ENCODE data around the gene PDE4B. TPM values are rescaled to one million over a fixed set of nuclear protein-coding genes. Genes with fewer than 3 reads are reported as not detected.

The PDE4B gene
- total and polyA plus RNA-seq, 10 of the 15 experiments (the other 5 are each of a cell fraction or from before 2014, with no cell fraction given): 3.0 to 13.2 (median 5.7) TPM

DNA sequence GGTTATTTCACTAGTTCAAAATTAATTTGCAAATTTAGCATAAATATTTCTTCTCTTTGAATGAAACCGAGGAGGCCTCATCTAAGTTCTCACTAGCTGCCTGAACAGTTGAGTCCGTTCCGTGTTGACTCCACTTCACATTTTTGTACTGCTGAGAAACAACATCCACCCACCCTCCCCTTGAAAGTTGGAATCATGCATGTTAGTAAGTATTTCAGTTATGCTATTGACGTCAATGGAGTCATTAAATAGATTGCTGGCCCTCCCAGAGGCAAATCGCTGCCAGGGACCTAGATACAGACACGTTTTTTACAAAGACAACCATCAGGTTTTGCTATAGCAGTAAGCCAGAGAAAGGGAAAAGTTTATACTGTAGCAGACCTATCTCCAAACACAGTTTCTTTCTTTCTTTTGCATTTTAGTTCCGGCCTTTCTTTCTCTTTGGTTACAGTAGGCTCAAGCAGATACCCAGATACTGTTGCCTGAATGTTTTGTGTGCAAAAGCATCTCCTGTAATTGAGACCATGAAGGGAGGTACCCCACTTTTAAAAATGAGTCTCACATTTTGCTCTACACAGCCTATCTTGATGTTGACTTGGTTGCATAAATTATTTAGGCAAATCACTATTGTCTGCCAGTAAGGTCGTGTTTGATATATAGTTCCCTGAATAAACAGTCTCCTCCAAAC is 478.7 kb downstream of the PDE4B start (continued):
- TF ChIP-seq, protein P1, sequence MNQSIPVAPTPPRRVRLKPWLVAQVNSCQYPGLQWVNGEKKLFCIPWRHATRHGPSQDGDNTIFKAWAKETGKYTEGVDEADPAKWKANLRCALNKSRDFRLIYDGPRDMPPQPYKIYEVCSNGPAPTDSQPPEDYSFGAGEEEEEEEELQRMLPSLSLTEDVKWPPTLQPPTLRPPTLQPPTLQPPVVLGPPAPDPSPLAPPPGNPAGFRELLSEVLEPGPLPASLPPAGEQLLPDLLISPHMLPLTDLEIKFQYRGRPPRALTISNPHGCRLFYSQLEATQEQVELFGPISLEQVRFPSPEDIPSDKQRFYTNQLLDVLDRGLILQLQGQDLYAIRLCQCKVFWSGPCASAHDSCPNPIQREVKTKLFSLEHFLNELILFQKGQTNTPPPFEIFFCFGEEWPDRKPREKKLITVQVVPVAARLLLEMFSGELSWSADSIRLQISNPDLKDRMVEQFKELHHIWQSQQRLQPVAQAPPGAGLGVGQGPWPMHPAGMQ (IDR thresholded peaks at IDR 0.05; ENCODE audit: borderline replicate concordance): no peak
- TF ChIP-seq PML (IDR thresholded peaks at IDR 0.05; ENCODE audit: low read length) (peak; percentile 35; the same call in 1 of the 2 replicates), BCL11A (IDR thresholded peaks at IDR 0.05; ENCODE audit: low read depth, low read length) (peak; percentile 49; the same call in 1 of the 2 replicates), IKZF1 (conservative IDR thresholded peaks at IDR 0.05) (no peak), PAX5 (IDR thresholded peaks at IDR 0.05; ENCODE audit: borderline replicate concordance, low read depth, low read length) (no peak), NFIC (IDR thresholded peaks at IDR 0.05; ENCODE audit: low read depth, low read length) (0 out of 2 replicates have a peak, but pooled peaks have one; percentile 33), GABPA (IDR thresholded peaks at IDR 0.05; ENCODE audit: low read depth) (no peak), ZNF24 (IDR thresholded peaks at IDR 0.05) (no peak), SUPT20H (IDR thresholded peaks at IDR 0.05; ENCODE audit: borderline replicate concordance, control insufficient read depth, low read depth, low read length) (no peak), CHD4 (IDR thresholded peaks at IDR 0.05) (no peak), CBFB (IDR thresholded peaks at IDR 0.05; ENCODE audit: low read depth) (no peak)
- TF ChIP-seq, protein P2, sequence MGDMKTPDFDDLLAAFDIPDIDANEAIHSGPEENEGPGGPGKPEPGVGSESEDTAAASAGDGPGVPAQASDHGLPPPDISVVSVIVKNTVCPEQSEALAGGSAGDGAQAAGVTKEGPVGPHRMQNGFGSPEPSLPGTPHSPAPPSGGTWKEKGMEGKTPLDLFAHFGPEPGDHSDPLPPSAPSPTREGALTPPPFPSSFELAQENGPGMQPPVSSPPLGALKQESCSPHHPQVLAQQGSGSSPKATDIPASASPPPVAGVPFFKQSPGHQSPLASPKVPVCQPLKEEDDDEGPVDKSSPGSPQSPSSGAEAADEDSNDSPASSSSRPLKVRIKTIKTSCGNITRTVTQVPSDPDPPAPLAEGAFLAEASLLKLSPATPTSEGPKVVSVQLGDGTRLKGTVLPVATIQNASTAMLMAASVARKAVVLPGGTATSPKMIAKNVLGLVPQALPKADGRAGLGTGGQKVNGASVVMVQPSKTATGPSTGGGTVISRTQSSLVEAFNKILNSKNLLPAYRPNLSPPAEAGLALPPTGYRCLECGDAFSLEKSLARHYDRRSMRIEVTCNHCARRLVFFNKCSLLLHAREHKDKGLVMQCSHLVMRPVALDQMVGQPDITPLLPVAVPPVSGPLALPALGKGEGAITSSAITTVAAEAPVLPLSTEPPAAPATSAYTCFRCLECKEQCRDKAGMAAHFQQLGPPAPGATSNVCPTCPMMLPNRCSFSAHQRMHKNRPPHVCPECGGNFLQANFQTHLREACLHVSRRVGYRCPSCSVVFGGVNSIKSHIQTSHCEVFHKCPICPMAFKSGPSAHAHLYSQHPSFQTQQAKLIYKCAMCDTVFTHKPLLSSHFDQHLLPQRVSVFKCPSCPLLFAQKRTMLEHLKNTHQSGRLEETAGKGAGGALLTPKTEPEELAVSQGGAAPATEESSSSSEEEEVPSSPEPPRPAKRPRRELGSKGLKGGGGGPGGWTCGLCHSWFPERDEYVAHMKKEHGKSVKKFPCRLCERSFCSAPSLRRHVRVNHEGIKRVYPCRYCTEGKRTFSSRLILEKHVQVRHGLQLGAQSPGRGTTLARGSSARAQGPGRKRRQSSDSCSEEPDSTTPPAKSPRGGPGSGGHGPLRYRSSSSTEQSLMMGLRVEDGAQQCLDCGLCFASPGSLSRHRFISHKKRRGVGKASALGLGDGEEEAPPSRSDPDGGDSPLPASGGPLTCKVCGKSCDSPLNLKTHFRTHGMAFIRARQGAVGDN (IDR thresholded peaks at IDR 0.05): no peak
- TF ChIP-seq, protein P3, sequence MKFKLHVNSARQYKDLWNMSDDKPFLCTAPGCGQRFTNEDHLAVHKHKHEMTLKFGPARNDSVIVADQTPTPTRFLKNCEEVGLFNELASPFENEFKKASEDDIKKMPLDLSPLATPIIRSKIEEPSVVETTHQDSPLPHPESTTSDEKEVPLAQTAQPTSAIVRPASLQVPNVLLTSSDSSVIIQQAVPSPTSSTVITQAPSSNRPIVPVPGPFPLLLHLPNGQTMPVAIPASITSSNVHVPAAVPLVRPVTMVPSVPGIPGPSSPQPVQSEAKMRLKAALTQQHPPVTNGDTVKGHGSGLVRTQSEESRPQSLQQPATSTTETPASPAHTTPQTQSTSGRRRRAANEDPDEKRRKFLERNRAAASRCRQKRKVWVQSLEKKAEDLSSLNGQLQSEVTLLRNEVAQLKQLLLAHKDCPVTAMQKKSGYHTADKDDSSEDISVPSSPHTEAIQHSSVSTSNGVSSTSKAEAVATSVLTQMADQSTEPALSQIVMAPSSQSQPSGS (IDR thresholded peaks at IDR 0.05; ENCODE audit: low read length): peak; percentile 56; the same call in 1 of the 2 replicates
- TF ChIP-seq, protein P4, sequence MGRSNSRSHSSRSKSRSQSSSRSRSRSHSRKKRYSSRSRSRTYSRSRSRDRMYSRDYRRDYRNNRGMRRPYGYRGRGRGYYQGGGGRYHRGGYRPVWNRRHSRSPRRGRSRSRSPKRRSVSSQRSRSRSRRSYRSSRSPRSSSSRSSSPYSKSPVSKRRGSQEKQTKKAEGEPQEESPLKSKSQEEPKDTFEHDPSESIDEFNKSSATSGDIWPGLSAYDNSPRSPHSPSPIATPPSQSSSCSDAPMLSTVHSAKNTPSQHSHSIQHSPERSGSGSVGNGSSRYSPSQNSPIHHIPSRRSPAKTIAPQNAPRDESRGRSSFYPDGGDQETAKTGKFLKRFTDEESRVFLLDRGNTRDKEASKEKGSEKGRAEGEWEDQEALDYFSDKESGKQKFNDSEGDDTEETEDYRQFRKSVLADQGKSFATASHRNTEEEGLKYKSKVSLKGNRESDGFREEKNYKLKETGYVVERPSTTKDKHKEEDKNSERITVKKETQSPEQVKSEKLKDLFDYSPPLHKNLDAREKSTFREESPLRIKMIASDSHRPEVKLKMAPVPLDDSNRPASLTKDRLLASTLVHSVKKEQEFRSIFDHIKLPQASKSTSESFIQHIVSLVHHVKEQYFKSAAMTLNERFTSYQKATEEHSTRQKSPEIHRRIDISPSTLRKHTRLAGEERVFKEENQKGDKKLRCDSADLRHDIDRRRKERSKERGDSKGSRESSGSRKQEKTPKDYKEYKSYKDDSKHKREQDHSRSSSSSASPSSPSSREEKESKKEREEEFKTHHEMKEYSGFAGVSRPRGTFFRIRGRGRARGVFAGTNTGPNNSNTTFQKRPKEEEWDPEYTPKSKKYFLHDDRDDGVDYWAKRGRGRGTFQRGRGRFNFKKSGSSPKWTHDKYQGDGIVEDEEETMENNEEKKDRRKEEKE (IDR thresholded peaks at IDR 0.05): no peak
- TF ChIP-seq, protein P5, sequence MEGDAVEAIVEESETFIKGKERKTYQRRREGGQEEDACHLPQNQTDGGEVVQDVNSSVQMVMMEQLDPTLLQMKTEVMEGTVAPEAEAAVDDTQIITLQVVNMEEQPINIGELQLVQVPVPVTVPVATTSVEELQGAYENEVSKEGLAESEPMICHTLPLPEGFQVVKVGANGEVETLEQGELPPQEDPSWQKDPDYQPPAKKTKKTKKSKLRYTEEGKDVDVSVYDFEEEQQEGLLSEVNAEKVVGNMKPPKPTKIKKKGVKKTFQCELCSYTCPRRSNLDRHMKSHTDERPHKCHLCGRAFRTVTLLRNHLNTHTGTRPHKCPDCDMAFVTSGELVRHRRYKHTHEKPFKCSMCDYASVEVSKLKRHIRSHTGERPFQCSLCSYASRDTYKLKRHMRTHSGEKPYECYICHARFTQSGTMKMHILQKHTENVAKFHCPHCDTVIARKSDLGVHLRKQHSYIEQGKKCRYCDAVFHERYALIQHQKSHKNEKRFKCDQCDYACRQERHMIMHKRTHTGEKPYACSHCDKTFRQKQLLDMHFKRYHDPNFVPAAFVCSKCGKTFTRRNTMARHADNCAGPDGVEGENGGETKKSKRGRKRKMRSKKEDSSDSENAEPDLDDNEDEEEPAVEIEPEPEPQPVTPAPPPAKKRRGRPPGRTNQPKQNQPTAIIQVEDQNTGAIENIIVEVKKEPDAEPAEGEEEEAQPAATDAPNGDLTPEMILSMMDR (IDR thresholded peaks at IDR 0.05 in 2 of 3, conservative IDR thresholded peaks at IDR 0.05 in 1 of 3; ENCODE audit: control insufficient read depth in 2 of 3, extremely low read depth in 1 of 3, insufficient read depth in 1 of 3, low read depth in 3 of 3, low read length in 3 of 3): no peak

Measured in GM12878 (cell line).